ENCODE data around the gene TCTN2. TPM values are rescaled to one million over a fixed set of nuclear protein-coding genes. Genes with fewer than 3 reads are reported as not detected.

The TCTN2 gene
- total RNA-seq, 1 experiment from 2014 or later = 14.7 TPM

- ChIA-PET CTCF (interaction anchor here (0.5 kb wide), 1 partner anchor 8 kb away, joined by 7 read pairs; no protein-coding TSS in a partner anchor), POLR2A (no interaction called here)
- no peaks in the 10 kb centered on the region for H3K9me3 ChIP-seq (ENCODE audit: control insufficient read depth, insufficient read depth, low read depth, low read length)
- TF ChIP-seq SIN3A (IDR thresholded peaks at IDR 0.05; ENCODE audit: borderline replicate concordance, insufficient read depth, low read depth, low read length) (no peak), POLR2AphosphoS5 (IDR thresholded peaks at IDR 0.05; ENCODE audit: low read depth, low read length) (no peak), REST (IDR thresholded peaks at IDR 0.05; ENCODE audit: insufficient read depth in 1 of 2, low read depth in 2 of 2, low read length in 1 of 2) (no peak), TCF7L2 (IDR thresholded peaks at IDR 0.05; ENCODE audit: low read depth, low read length) (no peak), CTCF (IDR thresholded peaks at IDR 0.05) (no peak)
- H3K4me3 ChIP-seq (ENCODE audit: low read depth in 2 of 2, low read length in 2 of 2) = no peak overlapping the region
- H3K27me3 ChIP-seq (ENCODE audit: control insufficient read depth, insufficient read depth, low read length) = no peaks in the 10 kb centered on the region
- no peaks in the 10 kb centered on the region for H3K4me1 ChIP-seq (ENCODE audit: control insufficient read depth, insufficient read depth, low read length)
- in situ Hi-C loops (cut with HindIII; ENCODE audit: low pct_unique_long_range_greater_than_20kb, low sequenced_read_pairs) = no loop called here
- intact Hi-C loops (cut with micrococcal nuclease; ENCODE audit: unreplicated experiment) = no loop called here
- ATAC-seq = no peak
- peaks cover 5% of the 10 kb centered on the region; the same call in 1 of the 2 replicates for H3K36me3 ChIP-seq (ENCODE audit: control insufficient read depth, insufficient read depth, low read length)
- no peak overlapping the region for H3K27ac ChIP-seq (ENCODE audit: low read length)
- DNase-seq (ENCODE audit: low read depth, low spot score) = no peak
- BruUV-seq (replicated peaks) = no TSS peak
These were observed 15.5 kb upstream of the TCTN2 start for GRCh38 chr12:123655420-123655819.

GRCh38 chr12:123656392-123656791 is 14.5 kb upstream of the TCTN2 start:
- ChIA-PET CTCF (no interaction called here), POLR2A (no interaction called here)
- no TSS peak for BruUV-seq (replicated peaks)
- H3K9me3 ChIP-seq (ENCODE audit: control insufficient read depth, insufficient read depth, low read depth, low read length) = no peaks in the 10 kb centered on the region
- H3K4me1 ChIP-seq (ENCODE audit: control insufficient read depth, insufficient read depth, low read length) = no peaks in the 10 kb centered on the region
- no peak for DNase-seq (ENCODE audit: low read depth, low spot score)
- no peak for TF ChIP-seq REST (IDR thresholded peaks at IDR 0.05; ENCODE audit: insufficient read depth in 1 of 2, low read depth in 2 of 2, low read length in 1 of 2)
- TF ChIP-seq CTCF (IDR thresholded peaks at IDR 0.05) = no peak
- TF ChIP-seq POLR2AphosphoS5 (IDR thresholded peaks at IDR 0.05; ENCODE audit: low read depth, low read length) = no peak
- TF ChIP-seq SIN3A (IDR thresholded peaks at IDR 0.05; ENCODE audit: borderline replicate concordance, insufficient read depth, low read depth, low read length) = no peak
- TF ChIP-seq TCF7L2 (IDR thresholded peaks at IDR 0.05; ENCODE audit: low read depth, low read length) = no peak
- no peak overlapping the region for H3K4me3 ChIP-seq (ENCODE audit: low read depth in 2 of 2, low read length in 2 of 2)
- in situ Hi-C loops (cut with HindIII; ENCODE audit: low pct_unique_long_range_greater_than_20kb, low sequenced_read_pairs) = no loop called here
- intact Hi-C loops (cut with micrococcal nuclease; ENCODE audit: unreplicated experiment) = no loop called here
- H3K27me3 ChIP-seq (ENCODE audit: control insufficient read depth, insufficient read depth, low read length) = no peaks in the 10 kb centered on the region
- ATAC-seq = no peak
- no peak overlapping the region for H3K27ac ChIP-seq (ENCODE audit: low read length)
- H3K36me3 ChIP-seq (ENCODE audit: control insufficient read depth, insufficient read depth, low read length) = peaks cover 5% of the 10 kb centered on the region; the same call in 1 of the 2 replicates
